ENCODE results near the gene ATG4B. TPM values are rescaled to one million over a fixed set of nuclear protein-coding genes. Genes with fewer than 3 reads are reported as not detected.

Gene ATG4B
- total RNA-seq, 4 donors from 2014 or later, result 39.1 to 76.0 (median 55.3) TPM

- no peaks in the 10 kb centered on the region for H3K9me3 ChIP-seq
- H3K27me3 ChIP-seq, result no peaks in the 10 kb centered on the region
- no peak overlapping the region for H3K4me3 ChIP-seq
- peaks cover 10 to 40% (median 19%) of the 10 kb centered on the region in 4 donors for H3K36me3 ChIP-seq
- peaks cover 9 to 44% (median 27%) of the 10 kb centered on the region in 4 donors for H3K4me1 ChIP-seq
- TF ChIP-seq POLR2A (IDR thresholded peaks at IDR 0.05; ENCODE audit: low read depth) (no peak), POLR2AphosphoS5 (IDR thresholded peaks at IDR 0.05) (no peak), EP300 (IDR thresholded peaks at IDR 0.05) (no peak)
- TF ChIP-seq, protein P1, sequence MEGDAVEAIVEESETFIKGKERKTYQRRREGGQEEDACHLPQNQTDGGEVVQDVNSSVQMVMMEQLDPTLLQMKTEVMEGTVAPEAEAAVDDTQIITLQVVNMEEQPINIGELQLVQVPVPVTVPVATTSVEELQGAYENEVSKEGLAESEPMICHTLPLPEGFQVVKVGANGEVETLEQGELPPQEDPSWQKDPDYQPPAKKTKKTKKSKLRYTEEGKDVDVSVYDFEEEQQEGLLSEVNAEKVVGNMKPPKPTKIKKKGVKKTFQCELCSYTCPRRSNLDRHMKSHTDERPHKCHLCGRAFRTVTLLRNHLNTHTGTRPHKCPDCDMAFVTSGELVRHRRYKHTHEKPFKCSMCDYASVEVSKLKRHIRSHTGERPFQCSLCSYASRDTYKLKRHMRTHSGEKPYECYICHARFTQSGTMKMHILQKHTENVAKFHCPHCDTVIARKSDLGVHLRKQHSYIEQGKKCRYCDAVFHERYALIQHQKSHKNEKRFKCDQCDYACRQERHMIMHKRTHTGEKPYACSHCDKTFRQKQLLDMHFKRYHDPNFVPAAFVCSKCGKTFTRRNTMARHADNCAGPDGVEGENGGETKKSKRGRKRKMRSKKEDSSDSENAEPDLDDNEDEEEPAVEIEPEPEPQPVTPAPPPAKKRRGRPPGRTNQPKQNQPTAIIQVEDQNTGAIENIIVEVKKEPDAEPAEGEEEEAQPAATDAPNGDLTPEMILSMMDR (IDR thresholded peaks at IDR 0.05), result no peak
- H3K27ac ChIP-seq (replicated peaks in 1 of 4), result no peak overlapping the region
- intact Hi-C loops (cut with DNase I), result no loop called here
- DNase-seq (ENCODE audit: extremely low spot score), result no peak
- 88% methylated on average over 10 of the region's 10 CpGs for WGBS
Measured at GRCh38 chr2:241608881-241609280, 28.6 kb upstream of the ATG4B start.

DNA sequence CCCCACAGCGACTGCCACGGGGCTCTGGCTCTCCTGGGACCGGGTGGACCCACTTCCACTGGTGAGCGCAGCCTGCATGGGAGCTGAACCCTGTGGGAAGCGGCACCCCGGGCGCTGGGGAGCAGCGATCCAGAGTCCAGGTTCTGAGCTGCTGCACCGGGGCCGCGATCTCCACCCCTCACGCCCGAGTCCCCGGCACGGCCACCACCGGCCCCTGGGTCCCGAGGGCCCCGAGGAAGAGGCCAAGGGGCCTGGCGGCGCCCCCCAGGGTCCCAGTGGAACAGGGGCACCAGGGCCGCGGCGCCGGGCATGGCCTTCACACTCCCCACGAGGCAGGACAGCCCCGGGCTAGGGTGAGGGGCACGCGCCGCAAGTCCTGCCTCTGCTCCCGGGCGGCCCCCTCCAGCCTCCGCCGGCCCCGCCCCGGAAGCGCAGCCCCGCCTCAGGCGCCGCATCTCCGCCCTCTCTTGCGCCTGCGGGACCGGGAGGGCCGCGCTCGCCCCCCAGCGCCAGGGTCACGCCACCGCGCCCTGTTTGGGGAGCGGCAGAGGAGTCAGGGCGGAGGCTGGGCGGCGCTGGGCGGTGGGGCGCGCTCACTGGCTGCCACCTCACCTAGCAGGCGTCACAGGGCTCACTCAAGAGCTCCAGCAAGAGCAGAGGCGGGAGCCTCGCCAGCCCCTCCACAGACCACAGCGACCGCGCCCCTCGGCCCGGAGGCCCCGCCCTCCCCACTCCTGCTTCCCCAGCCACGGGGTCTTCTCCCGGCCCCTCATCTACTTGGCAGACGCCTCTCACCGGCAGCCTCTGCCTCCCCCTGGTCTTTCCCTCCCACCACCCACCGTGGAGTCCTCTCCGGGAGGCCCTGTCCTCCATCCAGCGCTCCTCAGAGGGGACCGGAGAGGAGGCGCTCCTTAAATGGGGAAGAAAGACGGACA lies 27.4 kb upstream of the ATG4B start:
- Histone ChIP-seq H3K9me3 (no peaks in the 10 kb centered on the region), H3K27ac (replicated peaks in 1 of 4) (peak overlapping the region; percentile 85 to 87 (median 86)), H3K36me3 (peaks cover under 1 to 28% (median 9%) of the 10 kb centered on the region in 4 donors), H3K4me3 (peak overlapping the region; percentile 68 to 78 (median 72)), H3K4me1 (peaks cover 9 to 44% (median 27%) of the 10 kb centered on the region in 4 donors), H3K27me3 (no peaks in the 10 kb centered on the region)
- 6% methylated on average over 34 of the region's 76 CpGs for WGBS
- DNase-seq (ENCODE audit: extremely low spot score), result no peak
- intact Hi-C loops (cut with DNase I), result loop anchor here (5.0 kb wide), 1 partner anchor 103 kb away; the partner anchor contains the start of gene STK25
- TF ChIP-seq POLR2AphosphoS5 (IDR thresholded peaks at IDR 0.05), result peak; percentile 74 to 77
- no peak for TF ChIP-seq POLR2A (IDR thresholded peaks at IDR 0.05; ENCODE audit: low read depth)
- TF ChIP-seq, protein P1 (IDR thresholded peaks at IDR 0.05), result peak; percentile 63 to 81 (median 80)

- H3K4me3 ChIP-seq, result no peak overlapping the region
- peaks cover 0 to 21% (median 3%) of the 10 kb centered on the region in 4 donors for H3K36me3 ChIP-seq
- no peak for DNase-seq (ENCODE audit: extremely low spot score)
- no peak for TF ChIP-seq EP300 (IDR thresholded peaks at IDR 0.05)
- TF ChIP-seq, protein P1 (IDR thresholded peaks at IDR 0.05), result no peak
- TF ChIP-seq POLR2AphosphoS5 (IDR thresholded peaks at IDR 0.05), result no peak
- no peak for TF ChIP-seq POLR2A (IDR thresholded peaks at IDR 0.05; ENCODE audit: low read depth)
- peaks cover 11 to 44% (median 30%) of the 10 kb centered on the region in 4 donors for H3K4me1 ChIP-seq
- WGBS, result 95% methylated on average over 11 of the region's 13 CpGs
- no peaks in the 10 kb centered on the region for H3K9me3 ChIP-seq
- intact Hi-C loops (cut with DNase I), result loop anchor here (5.0 kb wide), 1 partner anchor 104 kb away; the partner anchor contains the start of gene STK25
- no peaks in the 10 kb centered on the region for H3K27me3 ChIP-seq
- H3K27ac ChIP-seq (replicated peaks in 1 of 4), result peak overlapping the region; percentile 85 to 87 (median 86)
Measured at GRCh38 chr2:241611062-241611461, 26.4 kb upstream of the ATG4B start.

DNA sequence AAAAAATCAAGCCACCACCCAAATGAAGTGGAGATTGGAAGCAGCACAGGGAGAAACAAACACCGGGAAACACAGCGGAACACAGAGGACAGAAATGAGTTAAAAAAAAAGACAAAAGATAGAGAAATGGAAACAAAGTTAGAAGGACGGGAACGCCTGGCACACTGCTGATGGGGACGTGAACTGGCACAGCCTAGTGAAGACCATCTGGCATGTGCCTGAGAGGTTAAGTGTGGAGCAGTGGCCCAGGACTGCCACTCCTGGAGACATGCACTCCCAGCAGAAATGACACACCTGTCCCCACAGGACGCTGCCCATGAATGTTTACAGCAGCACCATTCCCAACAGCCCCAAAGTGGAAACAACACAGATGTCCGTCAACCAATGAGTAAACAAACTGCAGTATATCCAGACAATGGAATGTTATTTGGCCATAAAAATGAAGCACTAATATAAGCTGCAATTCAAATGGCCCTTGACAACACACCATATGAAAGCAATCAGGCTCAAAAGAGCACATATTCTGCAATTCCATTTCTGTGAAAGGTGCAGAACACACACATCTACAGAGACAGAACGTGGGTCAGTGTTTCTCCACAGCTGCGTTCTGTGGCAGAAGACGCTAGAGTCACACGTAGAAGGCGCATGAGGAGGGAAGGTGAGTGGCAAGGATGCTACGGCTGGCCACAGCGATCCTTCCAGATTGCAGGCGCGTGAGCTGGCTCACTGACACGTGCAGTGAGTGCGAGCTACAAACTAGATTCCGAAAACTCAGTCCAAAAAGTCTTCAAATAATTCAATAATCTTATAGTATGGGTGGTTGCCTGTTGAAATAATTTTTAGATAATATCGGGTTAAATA lies 25.1 kb upstream of the ATG4B start:
- H3K4me1 ChIP-seq, result peaks cover 14 to 55% (median 34%) of the 10 kb centered on the region in 4 donors
- no peak for TF ChIP-seq EP300 (IDR thresholded peaks at IDR 0.05)
- peak in 1 of 2 donors; percentile 16 for TF ChIP-seq POLR2AphosphoS5 (IDR thresholded peaks at IDR 0.05)
- TF ChIP-seq POLR2A (IDR thresholded peaks at IDR 0.05; ENCODE audit: low read depth), result no peak
- WGBS, result 72% methylated on average over 20 of the region's 20 CpGs
- no peaks in the 10 kb centered on the region for H3K27me3 ChIP-seq
- H3K27ac ChIP-seq (replicated peaks in 1 of 4), result peak overlapping the region in 3 of 4 donors; percentile 31 to 66 (median 62)
- peaks cover 0 to 13% (median 0%) of the 10 kb centered on the region in 4 donors for H3K36me3 ChIP-seq
- DNase-seq (ENCODE audit: extremely low spot score), result no peak
- intact Hi-C loops (cut with DNase I), result loop anchor here (5.0 kb wide), 1 partner anchor 105 kb away; the partner anchor contains the start of gene STK25
- no peak overlapping the region for H3K4me3 ChIP-seq
- no peaks in the 10 kb centered on the region for H3K9me3 ChIP-seq

Measured in esophagus muscularis mucosa (tissue), 4 donors.